GM19238 (cell line): Measurements from ENCODE around the gene PGM3.
"Not testable (repeated sequence)": the region's sequence is repeated elsewhere in the genome, so short reads cannot be mapped to it uniquely, and the experiment has no call there.

Experiments
- DNase-seq: peaks from one replicate; pipeline ENCODE4 v3.0.0; 2011; ENCODE audit warnings: low spot score; ENCODE audit not compliant: insufficient read length

PGM3 gene, protein sequence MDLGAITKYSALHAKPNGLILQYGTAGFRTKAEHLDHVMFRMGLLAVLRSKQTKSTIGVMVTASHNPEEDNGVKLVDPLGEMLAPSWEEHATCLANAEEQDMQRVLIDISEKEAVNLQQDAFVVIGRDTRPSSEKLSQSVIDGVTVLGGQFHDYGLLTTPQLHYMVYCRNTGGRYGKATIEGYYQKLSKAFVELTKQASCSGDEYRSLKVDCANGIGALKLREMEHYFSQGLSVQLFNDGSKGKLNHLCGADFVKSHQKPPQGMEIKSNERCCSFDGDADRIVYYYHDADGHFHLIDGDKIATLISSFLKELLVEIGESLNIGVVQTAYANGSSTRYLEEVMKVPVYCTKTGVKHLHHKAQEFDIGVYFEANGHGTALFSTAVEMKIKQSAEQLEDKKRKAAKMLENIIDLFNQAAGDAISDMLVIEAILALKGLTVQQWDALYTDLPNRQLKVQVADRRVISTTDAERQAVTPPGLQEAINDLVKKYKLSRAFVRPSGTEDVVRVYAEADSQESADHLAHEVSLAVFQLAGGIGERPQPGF

DNA sequence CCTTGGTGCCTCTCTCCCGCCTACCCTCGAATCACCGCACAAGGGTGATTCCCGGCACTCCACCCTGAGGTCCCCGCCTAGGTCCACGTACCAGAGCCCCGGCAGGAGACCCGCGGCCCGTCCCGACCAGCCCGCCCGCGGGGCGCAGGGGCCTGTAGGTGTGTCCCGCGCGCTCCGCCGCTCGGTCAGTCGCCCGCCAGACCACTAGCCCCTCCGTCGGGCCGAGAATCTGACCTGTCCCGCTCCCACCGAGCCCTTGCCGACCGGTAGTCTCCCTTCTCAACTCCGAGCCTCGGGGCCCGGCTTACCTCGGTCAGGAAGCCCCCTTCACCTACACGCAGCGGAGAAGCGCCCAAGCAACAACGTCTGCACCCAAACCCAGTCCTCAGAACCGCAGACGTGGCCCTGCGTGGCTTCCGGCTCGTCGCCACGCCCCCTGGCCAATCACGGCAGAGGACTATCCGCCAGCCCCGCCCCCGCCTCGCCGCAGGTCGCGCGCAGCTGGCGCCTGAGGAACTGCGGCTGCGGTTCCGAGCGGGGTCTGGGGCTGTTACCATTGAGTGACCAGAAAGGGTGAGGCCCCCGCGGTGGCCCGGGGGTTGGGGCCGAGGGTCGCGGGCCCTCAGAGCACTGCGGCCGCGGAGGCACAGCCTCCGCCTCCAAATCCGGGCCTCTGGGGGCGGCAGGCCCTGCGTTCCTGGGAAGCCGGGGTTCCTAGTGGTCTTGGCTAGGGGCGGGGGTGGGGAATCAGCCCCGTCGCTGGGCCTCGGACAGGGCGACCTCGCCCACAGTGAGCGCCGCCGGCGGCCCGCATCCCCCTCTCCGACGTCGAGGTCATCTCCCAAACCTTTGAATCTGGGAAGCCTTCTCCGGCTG is at the start of gene PGM3, which contains the start of gene RWDD2A:
Gene PGM3 (minus strand): TSS at position 395 of the 876 bp plus-strand sequence. CDS start 2,253 bp downstream, outside the sequence.
Gene RWDD2A (plus strand): TSS at position 487 of the 876 bp plus-strand sequence. CDS start 1,095 bp downstream, outside the sequence.
- DNase-seq = peak; percentile 93

DNA sequence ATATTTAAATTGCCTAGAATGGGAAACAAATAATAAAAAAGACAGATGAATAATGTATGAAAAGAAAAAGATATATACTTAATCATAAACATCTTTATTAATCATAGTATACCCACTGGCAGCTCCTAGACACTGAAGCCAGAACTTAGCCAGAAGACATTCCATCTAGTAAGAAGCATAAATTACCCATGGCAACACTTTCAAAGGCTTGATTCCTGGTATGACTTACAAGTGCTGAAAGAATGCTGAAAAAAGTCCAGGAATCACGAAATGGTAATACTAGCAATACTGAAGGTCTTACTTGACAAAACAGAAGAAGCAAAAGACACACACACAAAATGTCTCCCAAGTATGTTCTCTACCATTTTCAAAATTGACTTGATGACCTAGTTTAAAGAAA is 38.1 kb upstream of the PGM3 start:
- DNase-seq = no peak

DNA sequence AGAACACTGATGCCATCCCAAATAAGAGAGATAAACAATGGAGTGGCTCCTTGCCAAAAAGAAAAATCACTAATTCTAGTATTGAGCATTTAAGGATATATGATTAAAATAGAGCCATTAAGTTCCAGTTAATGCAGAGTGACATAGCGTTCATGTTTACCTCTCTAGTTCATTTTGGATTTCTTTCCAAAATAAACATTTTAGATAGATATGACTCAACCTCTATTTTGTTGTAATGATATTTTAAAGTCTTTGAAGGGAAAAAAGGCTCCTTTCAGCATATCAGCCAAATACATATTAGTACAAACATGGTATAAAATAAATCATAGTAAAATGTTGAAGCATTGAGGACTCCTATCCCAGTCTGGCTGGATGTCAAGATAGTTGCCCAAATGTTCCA is 33.5 kb upstream of the PGM3 start:
- DNase-seq = no peak

DNA sequence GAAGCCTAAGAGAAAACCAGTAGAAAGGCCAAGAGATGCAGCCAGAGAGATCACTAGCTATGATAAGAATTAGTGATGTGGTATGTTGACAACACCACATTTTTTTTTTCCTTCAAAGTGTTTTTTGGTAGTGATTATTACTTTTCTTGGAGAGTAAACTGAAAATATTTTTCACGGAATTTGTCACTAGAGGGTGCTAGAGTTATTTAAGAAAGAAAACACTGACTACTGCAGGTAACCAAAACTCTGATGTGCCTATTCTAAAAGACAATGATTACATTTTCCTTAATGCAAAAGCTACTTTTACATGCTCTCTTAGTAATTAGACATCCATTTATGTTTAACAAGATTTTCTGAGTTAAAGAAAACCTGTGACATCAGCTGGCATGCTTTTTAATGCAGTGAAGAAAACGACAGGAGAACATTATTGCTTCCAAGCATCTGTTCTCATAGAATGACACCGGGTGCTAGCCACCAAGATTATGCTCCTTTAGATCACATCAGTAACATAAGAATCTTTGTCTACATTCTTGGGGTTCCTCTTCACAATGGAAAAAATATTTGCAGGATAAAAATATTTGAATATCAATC is 28.9 kb upstream of the PGM3 start:
- DNase-seq = no peak

DNA sequence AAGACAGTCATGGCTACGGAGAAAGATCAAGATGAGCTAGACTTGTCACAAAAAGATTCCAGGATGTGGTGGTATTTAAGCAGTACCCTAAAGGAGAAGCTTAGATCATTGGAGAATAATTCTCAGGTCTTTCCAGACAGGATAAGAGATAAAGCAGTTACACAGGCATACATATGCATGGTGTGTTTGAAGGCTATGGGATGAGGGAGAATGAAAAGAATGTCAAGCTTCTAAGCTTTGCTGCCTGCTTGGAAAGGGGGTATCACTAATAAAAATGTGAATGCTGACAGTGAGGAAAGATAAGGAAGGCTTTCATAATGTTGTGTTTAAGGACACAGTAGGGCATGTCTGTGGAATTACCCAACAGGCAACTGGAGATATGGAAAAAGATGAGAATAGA is 28.2 kb upstream of the PGM3 start:
- DNase-seq = no peak

DNA sequence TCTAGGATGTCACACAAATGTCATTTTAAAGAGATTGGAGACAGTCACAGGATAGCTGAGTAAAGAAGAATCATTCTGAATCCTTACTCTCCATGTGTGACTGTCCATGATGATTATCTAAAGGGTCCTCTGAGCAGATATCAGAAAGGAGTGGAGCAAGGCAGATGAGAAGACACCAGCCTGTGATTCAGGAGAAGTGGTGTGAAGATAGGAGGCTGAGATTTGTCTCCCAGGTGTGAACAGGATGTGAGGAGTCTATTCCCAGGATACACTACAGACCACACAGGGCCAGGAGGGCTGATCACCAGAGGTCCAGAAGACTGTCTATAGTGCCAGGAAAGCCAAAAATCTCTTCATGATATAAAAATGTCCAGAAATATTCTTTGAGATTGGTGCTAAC is 27.1 kb upstream of the PGM3 start:
- no peak for DNase-seq

DNA sequence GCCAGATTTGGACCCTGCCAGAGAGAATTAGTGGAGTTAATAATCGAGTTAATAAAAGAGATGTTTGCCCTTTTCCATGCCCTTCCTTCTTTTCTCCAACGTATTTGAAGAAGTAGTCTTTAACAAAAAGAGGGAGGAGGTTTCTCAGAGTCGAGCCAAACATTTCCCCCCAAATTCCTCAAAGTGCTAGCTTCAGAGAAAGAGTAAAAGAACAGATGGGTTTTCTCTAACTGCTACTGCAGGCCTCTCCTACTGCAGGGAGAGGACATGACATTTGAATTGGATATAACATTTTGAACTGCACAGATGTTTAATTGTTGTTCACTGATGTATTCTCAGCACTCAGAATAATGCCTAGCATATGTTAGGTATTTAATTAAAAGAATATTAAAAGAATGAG is 25.6 kb upstream of the PGM3 start:
- DNase-seq = no peak

DNA sequence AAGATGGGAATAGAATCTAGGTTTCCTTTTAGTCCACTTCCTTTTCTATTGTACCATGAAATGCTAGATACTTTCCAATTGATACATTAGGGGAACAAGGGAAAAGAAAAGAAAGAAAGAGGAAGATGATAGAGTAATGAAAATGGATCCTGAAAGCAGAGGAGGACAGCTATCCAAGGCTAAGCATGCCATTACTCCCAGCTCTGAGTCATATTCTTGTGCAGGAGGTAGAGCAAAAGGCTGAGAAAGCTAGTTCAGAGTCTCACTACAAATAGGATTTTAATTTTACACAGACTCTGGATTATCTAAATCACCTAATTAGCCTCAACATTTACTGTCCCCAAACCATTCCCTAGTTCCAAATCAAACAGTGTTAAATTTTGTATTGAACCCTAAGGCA is 23.7 kb upstream of the PGM3 start:
- DNase-seq = no peak

DNA sequence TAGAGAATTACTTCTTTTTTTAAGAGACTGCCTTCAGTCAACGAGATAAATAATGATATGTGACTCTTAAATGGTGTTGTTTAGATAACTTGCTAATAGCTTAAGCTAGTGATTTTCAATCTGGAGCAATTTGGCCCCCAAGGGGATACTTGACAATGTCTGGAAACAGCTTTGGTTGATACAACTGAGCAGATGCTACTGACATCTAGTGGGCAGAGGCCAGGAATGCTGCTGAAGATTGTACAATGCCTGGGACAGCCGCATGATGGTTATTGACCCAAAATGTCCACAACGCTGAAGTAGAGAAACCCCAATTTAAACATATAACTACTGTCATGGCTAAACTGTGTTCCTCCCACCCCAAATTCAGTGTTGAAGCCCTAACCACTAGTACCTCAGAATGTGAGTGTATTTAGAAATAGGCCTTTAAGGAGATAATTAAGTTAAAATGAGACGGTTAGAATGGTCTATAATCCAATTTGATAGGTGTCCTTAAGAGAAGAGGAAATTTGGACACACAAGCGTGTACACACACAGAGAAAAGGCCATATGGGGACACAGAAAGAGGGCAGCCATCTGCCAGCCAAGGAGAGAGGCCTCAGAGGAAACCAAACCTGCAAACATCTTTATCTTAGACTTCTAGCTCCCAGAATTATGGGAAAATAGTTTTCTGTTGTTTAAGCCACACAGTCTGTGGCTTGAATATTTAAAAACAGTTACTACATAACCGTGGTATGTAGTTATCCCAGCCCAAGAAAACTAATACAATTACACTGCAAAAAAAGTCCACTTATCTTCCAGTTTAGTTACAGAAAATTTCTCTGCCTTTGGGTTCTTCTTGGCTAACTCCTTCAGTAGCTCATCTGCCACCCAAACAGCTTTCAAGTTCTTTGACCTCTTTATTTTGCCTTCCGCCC is 22.3 kb upstream of the PGM3 start:
- DNase-seq = peak; percentile 16

DNA sequence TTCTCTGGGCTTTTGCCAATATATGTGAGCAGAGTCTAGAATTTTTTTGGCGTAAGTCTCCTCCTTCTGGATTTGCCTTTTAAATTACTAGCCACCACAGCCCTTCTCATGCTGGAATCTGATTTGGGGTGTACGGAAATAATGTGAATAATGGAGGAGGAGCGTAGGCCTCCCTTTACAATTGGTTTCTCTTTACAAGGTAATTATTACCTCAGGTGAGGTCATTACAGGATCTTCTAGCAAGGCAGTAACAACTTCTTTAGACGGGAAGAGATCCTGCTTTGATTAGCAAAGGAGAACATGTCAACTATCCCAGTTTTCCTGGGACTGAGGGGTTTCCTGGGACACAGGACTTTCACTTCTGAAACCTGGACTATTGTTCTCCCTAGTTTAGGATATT is 9.0 kb upstream of the PGM3 start:
- no peak for DNase-seq

DNA sequence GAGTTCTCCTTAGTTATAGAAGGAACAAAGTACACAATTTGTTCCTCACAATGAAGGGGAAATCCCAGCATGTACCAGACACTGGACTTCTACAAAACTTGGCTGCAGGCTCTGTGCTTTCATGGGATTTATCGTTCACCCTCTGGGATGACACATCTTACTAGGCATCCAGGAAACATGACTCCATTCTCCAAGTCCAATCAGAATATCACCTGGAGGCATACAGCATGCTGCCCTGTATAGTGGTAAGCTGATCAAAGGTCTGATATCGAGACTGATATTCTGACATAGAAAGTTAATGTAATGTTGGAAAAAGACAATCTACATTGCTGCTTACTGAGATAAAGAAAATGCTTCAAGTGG is 6.8 kb upstream of the PGM3 start:
- DNase-seq = no peak

DNA sequence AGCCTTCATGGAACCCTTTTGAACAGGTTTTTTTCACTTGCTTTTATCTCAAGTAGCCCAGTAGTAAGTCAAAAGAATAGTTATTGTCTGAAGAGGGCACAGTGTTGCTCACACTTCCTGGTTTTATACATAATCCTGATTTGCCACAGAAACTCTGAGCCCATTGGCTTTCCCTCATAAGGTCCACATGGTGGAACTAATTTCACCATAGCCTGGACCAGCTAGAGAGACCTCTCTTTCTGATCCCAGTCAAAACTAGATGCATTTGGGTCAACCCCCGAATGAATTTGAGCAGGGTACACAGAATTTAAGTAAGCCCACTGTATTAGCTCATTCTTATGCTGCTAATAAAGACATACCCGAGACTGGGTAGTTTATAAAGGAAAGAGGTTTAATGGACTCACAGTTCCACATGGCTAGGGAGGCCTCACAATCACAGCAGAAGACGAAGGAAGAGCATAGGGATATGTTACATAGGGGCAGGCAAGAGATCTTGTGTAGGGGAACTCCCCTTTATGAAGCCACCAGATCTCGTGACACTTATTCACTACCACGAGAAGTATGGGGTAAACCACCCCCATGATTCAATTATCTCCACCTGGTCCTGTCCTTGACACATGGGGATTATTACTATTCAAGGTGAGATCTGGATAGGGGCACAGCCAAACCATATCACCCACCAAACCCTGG is 6.3 kb upstream of the PGM3 start:
- no peak for DNase-seq

DNA sequence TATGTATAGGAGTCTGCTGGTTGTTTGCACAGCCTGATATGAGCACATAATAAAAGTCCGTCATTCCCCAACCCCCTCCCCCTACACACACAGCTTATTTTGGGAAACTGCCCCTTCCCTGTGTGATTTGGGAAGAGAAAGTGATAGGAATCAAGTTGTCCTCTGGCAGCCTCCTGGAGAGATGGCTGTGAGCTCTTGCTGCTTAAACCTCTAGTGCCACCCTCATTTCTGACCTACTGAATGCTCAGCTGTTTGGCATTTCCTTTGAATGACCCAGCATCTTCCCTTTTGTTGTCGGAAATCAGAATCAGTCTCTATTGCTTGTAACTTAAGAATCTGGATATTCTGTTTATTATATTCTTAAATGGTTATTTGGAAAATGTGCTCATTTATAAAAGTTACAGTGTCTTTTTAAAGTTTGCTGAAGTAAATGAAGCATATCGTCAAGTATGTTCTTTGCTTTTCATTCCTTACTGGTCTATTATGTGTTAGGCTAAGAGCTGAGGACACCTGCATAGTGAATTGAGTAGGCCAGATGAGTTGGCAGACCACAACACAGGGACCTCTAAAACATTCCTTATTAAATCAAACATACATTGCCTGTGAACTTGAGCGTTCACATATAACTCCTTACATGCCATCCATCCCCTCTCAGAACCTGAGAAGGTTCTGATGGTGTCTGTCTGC is 5.6 kb upstream of the PGM3 start:
- no peak for DNase-seq

DNA sequence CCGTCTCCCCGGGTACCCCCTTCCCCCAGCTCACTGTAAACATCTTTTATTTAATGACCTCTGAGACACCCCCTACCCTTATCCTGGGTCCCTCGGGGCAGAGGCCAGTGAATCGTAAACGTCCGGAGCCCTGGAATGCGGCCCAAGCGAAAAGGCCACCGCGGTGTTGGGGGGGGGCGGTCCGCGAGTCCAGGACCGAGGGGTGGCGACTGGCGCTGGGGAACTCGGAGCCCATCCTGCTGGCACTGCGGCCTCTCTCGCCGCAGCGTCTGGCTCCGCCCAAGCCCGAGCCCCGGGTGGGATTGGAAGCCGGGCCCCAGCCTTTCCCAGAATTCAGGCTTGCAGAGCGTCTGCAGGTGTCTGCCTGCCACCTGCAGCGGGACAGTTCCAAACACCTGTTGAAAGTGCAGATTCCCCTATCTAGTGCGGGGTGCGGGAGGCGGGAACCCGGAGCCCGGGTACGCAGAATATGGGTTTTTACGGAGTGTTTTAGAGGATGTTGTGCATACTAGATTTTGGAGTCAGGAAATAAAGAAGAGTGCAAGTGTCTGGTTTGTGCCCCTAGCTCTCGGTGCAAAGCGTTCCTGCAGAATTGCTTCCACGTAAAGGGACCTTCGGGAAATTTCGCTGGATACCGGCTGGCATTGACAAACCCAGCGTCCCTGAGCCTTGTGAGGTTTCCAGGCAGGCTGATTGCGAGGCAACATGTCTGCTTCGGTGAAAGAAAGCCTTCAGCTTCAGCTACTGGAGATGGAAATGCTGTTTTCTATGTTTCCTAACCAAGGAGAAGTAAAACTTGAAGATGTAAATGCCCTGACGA is 892 bp upstream of the PGM3 start:
- DNase-seq = peak; percentile 10

DNA sequence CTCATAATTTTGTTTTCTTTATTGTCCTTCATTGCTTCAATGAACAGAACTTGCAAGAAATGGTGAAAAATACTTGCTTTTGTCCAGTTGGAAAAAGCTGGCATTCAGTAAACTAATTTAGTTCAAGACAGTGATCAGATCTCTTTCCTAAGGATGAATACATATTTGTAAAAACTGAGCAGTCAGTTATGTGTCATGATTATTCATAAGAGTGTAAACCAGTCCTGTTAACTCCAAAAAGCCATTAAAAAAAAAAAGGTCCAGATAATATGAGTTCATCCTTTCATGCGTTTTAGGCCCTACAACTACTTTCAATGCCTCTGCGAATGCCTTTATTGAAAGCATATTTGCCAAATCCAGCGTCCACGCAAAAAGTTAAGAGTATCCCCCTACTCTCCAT is 609 bp downstream of the PGM3 start:
- DNase-seq = no peak

DNA sequence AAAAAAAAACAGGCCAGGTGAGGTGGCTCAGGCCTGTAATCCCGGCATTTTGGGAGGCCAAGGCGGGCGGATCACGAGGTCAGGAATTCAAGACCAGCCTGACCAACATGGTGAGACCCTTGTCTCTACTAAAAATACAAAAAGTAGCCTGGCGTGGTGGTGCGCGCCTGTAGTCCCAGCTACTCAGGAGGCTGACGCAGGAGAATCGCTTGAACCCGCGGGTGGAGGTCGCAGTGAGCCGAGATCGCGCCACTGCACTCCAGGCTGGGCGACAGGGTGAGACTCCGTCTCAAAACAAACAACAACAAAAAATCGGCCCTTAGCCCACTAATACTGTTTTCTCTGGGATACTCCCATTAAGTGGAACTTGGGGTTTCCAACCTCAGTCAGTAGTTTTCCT is 1.1 kb downstream of the PGM3 start:
- DNase-seq = not testable (repeated sequence)

DNA sequence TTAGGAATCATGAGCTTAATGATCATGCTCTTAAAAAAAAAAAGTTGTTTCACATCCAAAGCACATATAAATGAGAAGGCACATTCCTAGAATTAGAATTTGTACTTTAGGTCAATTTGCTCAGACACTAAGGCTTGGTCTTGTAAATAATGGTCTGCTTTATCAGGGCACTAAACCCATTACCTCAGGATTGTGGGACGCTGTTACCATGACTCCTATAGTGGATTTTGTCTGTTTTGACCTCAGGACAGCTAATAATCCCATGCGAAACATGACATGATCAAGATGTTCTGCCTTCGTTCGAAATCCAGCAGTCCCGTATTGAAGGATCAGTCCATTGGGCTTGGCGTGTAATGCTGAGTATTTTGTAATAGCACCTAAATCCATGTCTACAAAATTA is 2.4 kb downstream of the PGM3 start:
- DNase-seq = no peak

DNA sequence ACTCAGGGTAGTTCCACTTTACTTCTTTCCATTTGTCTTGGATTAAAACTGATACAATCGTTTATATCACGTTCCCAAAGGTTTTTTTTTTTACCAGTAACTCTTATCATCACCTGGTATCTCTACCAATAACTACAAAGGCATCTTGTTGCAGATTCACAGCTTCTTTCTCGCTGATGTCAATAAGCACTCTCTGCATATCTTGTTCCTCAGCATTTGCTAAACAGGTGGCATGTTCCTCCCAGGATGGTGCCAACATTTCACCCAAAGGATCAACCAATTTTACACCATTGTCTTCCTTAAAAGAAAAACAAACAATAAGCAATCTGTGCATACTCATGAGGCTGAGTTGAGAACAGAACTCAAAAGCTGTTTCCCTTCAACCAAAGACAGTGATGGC is 4.6 kb downstream of the PGM3 start:
- DNase-seq = no peak

DNA sequence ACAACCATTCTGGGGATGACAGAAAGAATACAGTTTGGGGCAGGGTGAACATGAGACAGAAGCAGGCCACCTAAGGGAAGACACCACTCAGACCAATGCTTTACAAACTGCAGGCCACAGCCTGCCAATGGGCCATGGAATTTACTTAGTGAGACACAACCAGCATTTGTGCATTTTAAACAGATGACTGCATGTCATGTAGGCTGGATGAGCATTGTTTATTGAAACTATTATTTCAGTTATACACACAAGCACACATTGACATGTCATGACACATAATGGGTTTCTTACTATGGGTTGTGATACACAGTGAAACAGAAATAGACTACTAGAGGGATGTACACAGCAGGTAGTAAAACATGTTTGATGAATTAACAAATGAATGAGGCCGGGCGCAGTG is 8.0 kb downstream of the PGM3 start:
- no peak for DNase-seq
